Measurements from ENCODE around the gene PLCL1.

Gene PLCL1

DNA sequence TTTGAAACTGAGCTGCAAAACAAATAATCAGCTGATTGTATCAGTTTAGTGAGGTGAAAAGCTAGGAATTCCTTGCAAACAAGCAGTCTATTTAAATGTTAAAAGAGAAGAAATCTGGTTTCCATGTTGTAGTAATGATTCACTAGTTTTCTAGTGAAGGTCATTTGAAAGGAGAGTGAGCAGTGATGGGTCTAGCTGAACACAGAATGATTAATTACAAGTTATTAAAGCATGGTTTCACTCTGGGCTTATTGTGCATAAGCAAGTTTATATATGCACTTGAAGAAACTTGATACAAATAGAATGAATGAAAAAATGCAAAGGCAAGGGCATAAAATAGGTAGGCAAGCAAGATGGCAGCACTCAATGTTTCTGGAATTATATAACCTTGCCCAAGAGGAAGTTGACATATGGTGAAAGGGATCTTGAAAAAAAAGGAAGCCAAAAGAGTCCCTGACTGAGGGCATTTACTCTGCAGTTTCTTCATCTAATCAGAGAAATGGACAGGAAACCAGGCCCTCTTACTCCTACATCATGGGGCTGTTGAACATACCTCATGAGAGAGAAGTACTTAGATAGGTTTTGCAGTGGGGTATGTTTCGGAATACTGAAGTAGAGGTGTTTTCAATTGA, 53.2 kb downstream of the PLCL1 start:
- TF ChIP-seq ZNF274 (IDR thresholded peaks at IDR 0.05; ENCODE audit: low read depth, low read length), result no peak
- H3K4me3 ChIP-seq (ENCODE audit: low read length), result no peak overlapping the region

GRCh38 chr2:197858607-197859140, 54.3 kb downstream of the PLCL1 start:
- no peak overlapping the region for H3K4me3 ChIP-seq (ENCODE audit: low read length)
- no peak for TF ChIP-seq ZNF274 (IDR thresholded peaks at IDR 0.05; ENCODE audit: low read depth, low read length)

DNA sequence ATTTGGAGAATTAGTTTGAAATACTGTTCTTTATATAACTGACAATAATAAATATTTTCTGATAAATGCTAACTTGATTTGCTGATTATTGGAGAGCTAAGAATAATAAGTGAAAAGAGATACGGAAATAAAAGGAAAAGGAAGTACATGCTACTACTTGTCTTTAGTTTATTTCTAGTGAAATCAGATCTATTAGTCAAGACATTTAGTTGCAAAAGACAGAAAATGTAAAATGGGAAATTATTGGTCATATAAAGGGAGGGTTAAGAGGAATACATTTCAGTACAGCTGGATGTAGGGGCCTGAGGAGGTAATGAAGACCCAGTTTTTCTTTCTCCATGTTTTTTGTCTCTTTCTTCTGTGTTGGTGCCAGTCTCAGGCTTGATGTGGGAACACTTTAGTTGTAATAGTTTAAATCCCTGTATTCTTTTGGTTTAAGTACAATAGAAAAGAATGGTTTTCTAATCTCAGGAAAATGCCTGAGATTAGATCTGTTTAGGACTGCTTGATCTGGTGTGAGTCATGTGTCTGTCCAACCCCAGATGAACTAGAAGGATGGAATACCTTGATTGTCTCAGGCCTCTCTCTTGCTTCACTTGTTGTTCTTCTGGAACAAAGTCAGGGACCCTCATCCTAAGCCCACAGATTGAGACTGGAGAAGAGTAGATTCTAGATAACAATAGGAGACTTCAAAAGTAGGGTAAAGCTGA, 58.0 kb downstream of the PLCL1 start:
- no peak for TF ChIP-seq ZNF274 (IDR thresholded peaks at IDR 0.05; ENCODE audit: low read depth, low read length)

DNA sequence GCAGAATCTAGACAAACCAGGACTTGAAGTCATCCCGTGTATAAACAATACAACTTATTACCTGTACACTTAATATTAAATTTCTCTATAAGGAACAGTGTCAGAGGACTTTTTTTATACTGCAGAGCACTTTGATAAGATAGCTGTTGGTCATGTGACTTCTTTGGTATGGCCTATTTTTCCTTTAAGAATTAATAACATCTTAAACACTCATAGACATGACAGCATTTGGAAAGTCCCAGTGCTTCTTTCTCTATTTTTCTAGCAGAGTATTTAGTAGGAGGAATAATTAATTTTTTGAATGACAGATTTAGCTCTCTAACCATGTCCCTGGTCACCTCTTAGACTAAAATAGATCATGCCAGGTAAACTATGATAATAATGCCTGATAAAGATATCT, 59.4 kb downstream of the PLCL1 start:
- TF ChIP-seq ZNF274 (IDR thresholded peaks at IDR 0.05; ENCODE audit: low read depth, low read length), result no peak
- H3K4me3 ChIP-seq (ENCODE audit: low read length), result no peak overlapping the region

More for the DNA sequence above, 58.0 kb downstream of the PLCL1 start:
- H3K4me3 ChIP-seq (ENCODE audit: low read length), result no peak overlapping the region

DNA sequence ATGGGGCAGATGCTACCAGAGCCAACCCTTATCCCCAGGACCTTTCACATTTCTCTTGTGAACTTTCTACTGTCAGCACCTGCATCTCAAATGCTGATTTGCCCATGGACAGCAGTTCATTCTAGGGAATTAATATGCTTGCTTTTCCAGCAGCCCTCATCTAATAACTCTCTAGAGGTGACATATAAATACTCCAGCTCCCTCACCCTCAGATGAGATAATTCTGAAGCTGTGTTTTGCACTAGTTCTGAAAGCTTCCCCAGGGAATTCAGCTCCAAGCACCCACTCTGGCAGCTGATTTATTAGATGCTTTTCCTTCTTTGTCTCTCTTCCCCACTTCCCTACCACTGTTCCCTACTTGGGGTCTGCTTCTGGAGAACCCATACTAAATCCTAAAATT, 62.1 kb downstream of the PLCL1 start:
- no peak overlapping the region for H3K4me3 ChIP-seq (ENCODE audit: low read length)
- TF ChIP-seq ZNF274 (IDR thresholded peaks at IDR 0.05; ENCODE audit: low read depth, low read length), result no peak

- TF ChIP-seq ZNF274 (IDR thresholded peaks at IDR 0.05; ENCODE audit: low read depth, low read length), result no peak
- H3K4me3 ChIP-seq (ENCODE audit: low read length), result no peak overlapping the region
Measured at GRCh38 chr2:197867033-197867432, 62.6 kb downstream of the PLCL1 start.

DNA sequence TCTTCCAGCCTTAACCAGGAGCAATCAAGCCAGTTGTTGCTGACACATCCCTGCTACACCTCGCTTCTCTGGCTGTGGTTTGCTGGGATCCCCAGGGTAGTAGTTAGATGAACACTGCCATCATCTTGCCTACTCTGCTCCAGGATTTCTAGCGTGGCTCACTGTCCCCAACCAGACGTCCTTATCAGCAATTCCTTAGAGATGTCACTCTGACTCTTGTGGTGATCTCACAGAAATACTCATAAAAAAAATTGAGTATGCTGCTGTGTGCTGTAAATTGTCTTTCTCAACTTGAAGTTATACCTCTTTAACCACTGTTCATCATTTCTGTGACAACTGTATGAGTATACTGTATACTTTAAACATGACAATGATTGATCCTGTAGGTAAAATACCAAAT, 63.2 kb downstream of the PLCL1 start:
- TF ChIP-seq ZNF274 (IDR thresholded peaks at IDR 0.05; ENCODE audit: low read depth, low read length), result no peak
- no peak overlapping the region for H3K4me3 ChIP-seq (ENCODE audit: low read length)

GRCh38 chr2:197868206-197868605, 63.8 kb downstream of the PLCL1 start:
- TF ChIP-seq ZNF274 (IDR thresholded peaks at IDR 0.05; ENCODE audit: low read depth, low read length), result no peak

GRCh38 chr2:197869041-197869440, 64.6 kb downstream of the PLCL1 start:
- no peak for TF ChIP-seq ZNF274 (IDR thresholded peaks at IDR 0.05; ENCODE audit: low read depth, low read length)
- H3K4me3 ChIP-seq (ENCODE audit: low read length), result no peak overlapping the region

More at GRCh38 chr2:197868206-197868605, 63.8 kb downstream of the PLCL1 start:
- H3K4me3 ChIP-seq (ENCODE audit: low read length), result no peak overlapping the region

GRCh38 chr2:197869501-197870111, 65.2 kb downstream of the PLCL1 start:
- no peak for TF ChIP-seq ZNF274 (IDR thresholded peaks at IDR 0.05; ENCODE audit: low read depth, low read length)

GRCh38 chr2:197870137-197870536, 65.7 kb downstream of the PLCL1 start:
- H3K4me3 ChIP-seq (ENCODE audit: low read length), result no peak overlapping the region
- no peak for TF ChIP-seq ZNF274 (IDR thresholded peaks at IDR 0.05; ENCODE audit: low read depth, low read length)

More at GRCh38 chr2:197869501-197870111, 65.2 kb downstream of the PLCL1 start:
- no peak overlapping the region for H3K4me3 ChIP-seq (ENCODE audit: low read length)

DNA sequence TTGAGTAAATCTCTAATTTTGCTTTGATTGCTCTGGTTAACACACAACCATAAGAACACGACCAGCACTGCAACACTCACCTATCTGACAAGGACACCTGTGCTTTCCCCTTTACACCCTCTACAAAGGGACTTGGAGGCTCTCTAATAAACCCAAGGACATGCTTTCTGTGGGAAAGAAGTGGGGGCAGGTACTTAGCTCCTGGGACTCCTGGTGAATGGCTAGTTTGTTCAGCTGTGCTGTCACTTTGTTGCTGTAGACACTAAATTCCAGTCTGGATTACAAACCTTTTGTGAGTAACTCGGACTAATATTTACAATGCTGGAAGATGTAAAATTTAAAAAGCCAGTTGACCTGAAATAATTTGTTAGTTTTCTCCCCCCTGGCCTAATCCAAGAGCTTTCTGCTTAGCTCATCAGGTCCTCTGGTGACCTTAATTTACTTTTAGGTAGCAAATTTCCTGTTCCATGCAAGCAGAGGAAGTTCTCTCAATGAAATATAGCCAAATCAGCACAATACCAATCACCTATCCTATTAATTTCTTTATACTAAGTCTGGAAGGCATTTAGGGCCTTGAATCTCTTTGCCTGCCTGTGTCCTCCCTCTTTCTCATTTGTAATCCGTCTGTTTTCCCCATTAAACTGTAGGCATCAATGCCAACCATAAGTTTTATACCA, 67.5 kb downstream of the PLCL1 start:
- no peak for TF ChIP-seq ZNF274 (IDR thresholded peaks at IDR 0.05; ENCODE audit: low read depth, low read length)
- H3K4me3 ChIP-seq (ENCODE audit: low read length), result no peak overlapping the region

GRCh38 chr2:197873293-197873701, 68.9 kb downstream of the PLCL1 start:
- TF ChIP-seq ZNF274 (IDR thresholded peaks at IDR 0.05; ENCODE audit: low read depth, low read length), result no peak
- H3K4me3 ChIP-seq (ENCODE audit: low read length), result no peak overlapping the region

- TF ChIP-seq ZNF274 (IDR thresholded peaks at IDR 0.05; ENCODE audit: low read depth, low read length), result no peak
- no peak overlapping the region for H3K4me3 ChIP-seq (ENCODE audit: low read length)
Measured at GRCh38 chr2:197875763-197876162, 71.4 kb downstream of the PLCL1 start.

All from GM08714 (cell line).